Endothelial cell of umbilical vein (primary cell): ENCODE results near the gene LRRC39.

Experiments used
- MAX ChIP-seq: IDR thresholded peaks from 2 replicates; pipeline ENCODE4 v1.6.1; 2011; ENCODE audit not compliant: insufficient read depth, insufficient read length
- POLR2A ChIP-seq: IDR thresholded peaks from 2 replicates; pipeline ENCODE4 v1.6.1; 2012; ENCODE audit warnings: low read depth, mild to moderate bottlenecking, control low read depth, low read length
- TF ChIP-seq, protein P1 (sequence below), 2 donors: IDR thresholded peaks; 1 replicate in 1 of 2; 2 replicates in 1 of 2; pipeline ENCODE4 v1.5.1; 2011; ENCODE audit warnings: low read length in 2 of 2, mild to moderate bottlenecking in 2 of 2, moderate library complexity in 2 of 2, control low read depth in 1 of 2, inconsistent platforms in 1 of 2, low read depth in 1 of 2; ENCODE audit not compliant: insufficient read depth in 1 of 2; ENCODE audit errors: extremely low read depth in 1 of 2

GRCh38 chr1:100213141-100213540, 35.1 kb upstream of the LRRC39 start:
- no peak for TF ChIP-seq MAX
- no peak for TF ChIP-seq POLR2A
- TF ChIP-seq, protein P1, sequence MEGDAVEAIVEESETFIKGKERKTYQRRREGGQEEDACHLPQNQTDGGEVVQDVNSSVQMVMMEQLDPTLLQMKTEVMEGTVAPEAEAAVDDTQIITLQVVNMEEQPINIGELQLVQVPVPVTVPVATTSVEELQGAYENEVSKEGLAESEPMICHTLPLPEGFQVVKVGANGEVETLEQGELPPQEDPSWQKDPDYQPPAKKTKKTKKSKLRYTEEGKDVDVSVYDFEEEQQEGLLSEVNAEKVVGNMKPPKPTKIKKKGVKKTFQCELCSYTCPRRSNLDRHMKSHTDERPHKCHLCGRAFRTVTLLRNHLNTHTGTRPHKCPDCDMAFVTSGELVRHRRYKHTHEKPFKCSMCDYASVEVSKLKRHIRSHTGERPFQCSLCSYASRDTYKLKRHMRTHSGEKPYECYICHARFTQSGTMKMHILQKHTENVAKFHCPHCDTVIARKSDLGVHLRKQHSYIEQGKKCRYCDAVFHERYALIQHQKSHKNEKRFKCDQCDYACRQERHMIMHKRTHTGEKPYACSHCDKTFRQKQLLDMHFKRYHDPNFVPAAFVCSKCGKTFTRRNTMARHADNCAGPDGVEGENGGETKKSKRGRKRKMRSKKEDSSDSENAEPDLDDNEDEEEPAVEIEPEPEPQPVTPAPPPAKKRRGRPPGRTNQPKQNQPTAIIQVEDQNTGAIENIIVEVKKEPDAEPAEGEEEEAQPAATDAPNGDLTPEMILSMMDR (IDR thresholded peaks at IDR 0.05; ENCODE audit: extremely low read depth in 1 of 2, insufficient read depth in 1 of 2, low read depth in 1 of 2, low read length in 2 of 2): no peak
